ENCODE results near the gene KISS1.

KISS1 gene

GRCh38 chr1:204149635-204150565 is 46.4 kb downstream of the KISS1 start:
- Histone ChIP-seq H3K4me1 (peaks cover 4% of the 10 kb centered on the region), H3K36me3 (no peaks in the 10 kb centered on the region), H3K27me3 (no peaks in the 10 kb centered on the region; the same call in 1 of the 2 replicates), H3K4me3 (ENCODE audit: low read depth, low read length) (no peak overlapping the region), H3K9me3 (no peaks in the 10 kb centered on the region)
- no peak for DNase-seq
- no peak for TF ChIP-seq CTCF (IDR thresholded peaks at IDR 0.05; ENCODE audit: low read depth, low read length)

GRCh38 chr1:204149107-204149506 is 47.2 kb downstream of the KISS1 start:
- H3K36me3 ChIP-seq: no peaks in the 10 kb centered on the region
- no peaks in the 10 kb centered on the region for H3K9me3 ChIP-seq
- H3K4me1 ChIP-seq: peaks cover 4% of the 10 kb centered on the region
- TF ChIP-seq CTCF (IDR thresholded peaks at IDR 0.05; ENCODE audit: low read depth, low read length): no peak
- no peak for DNase-seq
- H3K4me3 ChIP-seq (ENCODE audit: low read depth, low read length): no peak overlapping the region
- no peaks in the 10 kb centered on the region for H3K27me3 ChIP-seq

DNA sequence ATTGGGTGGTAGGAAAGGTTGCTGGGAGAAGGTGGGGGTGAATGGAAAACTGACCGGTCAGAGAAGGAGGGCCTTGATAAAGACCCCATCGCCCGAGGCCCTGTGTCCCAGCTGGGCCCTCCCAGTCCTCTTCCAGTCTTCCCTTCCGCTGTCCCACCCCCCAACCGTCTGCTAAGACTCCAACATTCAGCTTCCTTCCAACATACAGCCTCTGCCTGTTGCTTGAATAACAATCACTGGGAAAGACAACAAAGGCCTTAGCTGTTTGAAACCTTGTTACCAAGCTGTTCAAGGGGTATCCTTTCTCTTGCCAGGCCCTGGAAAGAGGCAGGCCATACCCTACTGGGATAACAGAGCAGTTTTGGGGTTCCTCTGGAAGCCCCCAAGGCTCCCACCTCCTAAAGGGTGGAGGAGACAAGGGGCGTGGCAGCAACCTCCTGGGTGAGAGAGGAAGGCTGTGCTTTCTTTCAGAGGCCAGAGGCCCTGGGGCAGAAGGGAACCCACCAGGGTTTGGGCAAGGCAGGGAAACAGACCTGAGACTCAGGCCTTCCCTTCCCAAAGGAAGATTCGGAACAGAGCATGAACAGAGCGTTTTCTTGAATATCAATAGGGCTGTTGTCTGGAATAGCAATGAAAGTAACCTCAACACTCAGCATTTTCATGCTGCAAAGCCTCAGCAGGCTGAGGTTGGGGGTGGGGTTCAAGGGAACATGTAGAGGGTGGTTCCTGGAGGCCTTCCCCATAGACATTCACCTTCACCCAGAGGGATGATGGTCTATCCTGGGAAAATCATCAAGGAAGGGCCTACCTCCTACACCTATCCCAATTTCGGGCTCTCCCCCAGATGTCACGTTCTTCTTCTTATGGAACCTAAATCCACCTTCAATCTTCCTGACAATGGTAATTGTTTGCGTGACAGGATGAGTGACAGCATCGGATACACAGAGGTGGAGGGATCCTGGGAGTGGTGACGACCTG is 48.6 kb downstream of the KISS1 start:
- H3K4me1 ChIP-seq: peaks cover 4% of the 10 kb centered on the region
- H3K4me3 ChIP-seq (ENCODE audit: low read depth, low read length): no peak overlapping the region
- no peaks in the 10 kb centered on the region for H3K36me3 ChIP-seq
- TF ChIP-seq CTCF (IDR thresholded peaks at IDR 0.05; ENCODE audit: low read depth, low read length): no peak
- H3K9me3 ChIP-seq: no peaks in the 10 kb centered on the region
- no peak for DNase-seq
- no peaks in the 10 kb centered on the region for H3K27me3 ChIP-seq

GRCh38 chr1:204146965-204147364 is 49.3 kb downstream of the KISS1 start:
- TF ChIP-seq CTCF (IDR thresholded peaks at IDR 0.05; ENCODE audit: low read depth, low read length): no peak

GRCh38 chr1:204146309-204146708 is 50.0 kb downstream of the KISS1 start:
- no peaks in the 10 kb centered on the region for H3K36me3 ChIP-seq
- no peak for DNase-seq
- no peaks in the 10 kb centered on the region for H3K9me3 ChIP-seq
- TF ChIP-seq CTCF (IDR thresholded peaks at IDR 0.05; ENCODE audit: low read depth, low read length): no peak
- no peaks in the 10 kb centered on the region for H3K4me1 ChIP-seq
- H3K4me3 ChIP-seq (ENCODE audit: low read depth, low read length): no peak overlapping the region
- H3K27me3 ChIP-seq: no peaks in the 10 kb centered on the region

More at GRCh38 chr1:204146965-204147364, 49.3 kb downstream of the KISS1 start:
- Histone ChIP-seq H3K36me3 (no peaks in the 10 kb centered on the region), H3K4me3 (ENCODE audit: low read depth, low read length) (no peak overlapping the region), H3K9me3 (no peaks in the 10 kb centered on the region), H3K4me1 (no peaks in the 10 kb centered on the region), H3K27me3 (no peaks in the 10 kb centered on the region)
- no peak for DNase-seq
